HCEC 1CT (cell line): ENCODE results near the gene GRIK3.
"Not testable (repeated sequence)": the region's sequence is repeated elsewhere in the genome, so short reads cannot be mapped to it uniquely, and the experiment has no call there.

Experiments
- DNase-seq: peaks from one replicate; pipeline ENCODE4 v3.0.0-alpha.2; 2017

Gene GRIK3

DNA sequence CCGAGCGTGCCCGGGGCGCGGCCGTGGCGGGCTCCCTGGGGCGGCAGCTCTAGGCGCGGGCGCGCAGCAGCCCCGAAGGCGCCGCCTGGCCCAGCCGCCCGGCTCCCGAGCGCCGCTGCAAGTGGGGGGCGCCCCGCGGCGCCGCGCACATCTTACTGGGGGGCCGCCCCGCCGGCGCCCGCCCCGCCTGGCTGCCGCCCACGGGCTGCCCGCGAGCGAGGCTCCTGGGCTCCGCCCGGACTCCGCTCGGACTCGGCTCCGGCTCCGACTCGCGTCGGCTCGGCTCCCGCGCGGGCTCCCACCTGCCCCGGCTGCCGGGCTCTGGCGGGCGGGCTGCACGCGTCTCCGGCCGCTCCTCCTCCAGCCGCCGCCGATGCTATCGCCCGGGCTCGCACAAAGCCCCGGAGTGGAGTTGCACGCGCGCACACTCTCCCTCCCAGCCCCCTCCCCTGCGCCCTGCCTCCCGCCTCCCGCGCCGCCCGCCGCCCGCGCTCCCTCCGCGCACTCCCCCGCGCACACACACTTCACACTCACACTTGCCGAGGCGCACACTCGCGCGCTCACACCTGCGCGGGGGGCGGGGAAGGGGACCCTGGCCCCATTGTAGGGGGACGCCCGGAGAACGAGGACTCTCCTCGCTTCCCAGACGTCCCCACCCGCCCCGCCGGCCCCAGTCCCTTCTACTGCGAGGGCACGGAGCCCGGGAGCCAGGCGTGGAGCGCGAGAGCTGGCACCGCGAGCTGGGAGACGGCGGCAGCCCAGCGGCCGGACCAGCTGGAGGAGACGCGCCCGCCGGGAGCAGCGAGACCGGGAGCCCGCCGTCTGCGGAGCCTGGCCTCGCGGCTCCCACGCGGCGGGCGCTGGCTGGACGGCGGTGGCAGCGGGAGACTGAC lies at the start of gene GRIK3:
TSS of gene GRIK3 (minus strand) at position 395 of the 893 bp plus-strand sequence. CDS start 407 bp downstream, outside the sequence.
- DNase-seq: no peak

DNA sequence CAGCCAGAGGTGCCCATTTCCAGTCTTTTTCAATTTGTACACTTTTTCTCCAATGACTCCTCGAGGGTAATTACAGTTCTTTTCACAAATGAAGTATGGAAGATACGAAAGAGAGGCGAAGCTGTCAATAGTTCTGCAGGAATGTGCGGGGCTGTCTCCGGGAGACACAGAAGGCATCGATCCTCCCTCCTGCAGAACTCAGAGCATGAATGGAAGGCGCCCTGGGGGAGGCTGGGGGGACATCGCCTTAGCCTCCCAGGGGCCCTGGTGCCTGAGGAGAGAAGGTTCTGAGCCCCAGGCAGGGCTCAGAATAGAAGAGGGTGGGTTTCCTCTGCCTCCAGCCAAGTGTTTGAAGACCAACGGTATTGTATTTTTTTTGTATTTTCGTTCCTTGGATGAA lies 49.7 kb upstream of the GRIK3 start:
- no peak for DNase-seq

DNA sequence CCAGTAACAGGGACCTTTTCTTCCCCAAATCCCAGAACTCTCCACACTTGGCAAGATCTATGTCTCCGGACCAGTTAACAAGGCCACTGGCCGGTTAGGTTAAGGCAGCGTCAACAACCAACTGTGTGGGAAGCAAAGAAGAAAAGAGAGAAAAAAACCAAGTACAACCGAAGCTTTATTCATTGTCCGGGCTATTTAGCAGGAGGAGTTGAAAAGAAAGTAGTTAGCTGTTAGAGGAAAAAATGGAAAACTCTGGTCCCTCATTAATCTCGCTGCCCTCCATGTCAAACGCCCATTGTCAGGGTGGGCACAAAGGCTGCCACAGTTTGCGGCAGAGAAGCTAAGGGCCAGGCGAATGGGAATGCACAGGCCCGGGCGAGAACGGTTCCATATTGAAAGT lies 49.3 kb upstream of the GRIK3 start:
- DNase-seq: no peak

DNA sequence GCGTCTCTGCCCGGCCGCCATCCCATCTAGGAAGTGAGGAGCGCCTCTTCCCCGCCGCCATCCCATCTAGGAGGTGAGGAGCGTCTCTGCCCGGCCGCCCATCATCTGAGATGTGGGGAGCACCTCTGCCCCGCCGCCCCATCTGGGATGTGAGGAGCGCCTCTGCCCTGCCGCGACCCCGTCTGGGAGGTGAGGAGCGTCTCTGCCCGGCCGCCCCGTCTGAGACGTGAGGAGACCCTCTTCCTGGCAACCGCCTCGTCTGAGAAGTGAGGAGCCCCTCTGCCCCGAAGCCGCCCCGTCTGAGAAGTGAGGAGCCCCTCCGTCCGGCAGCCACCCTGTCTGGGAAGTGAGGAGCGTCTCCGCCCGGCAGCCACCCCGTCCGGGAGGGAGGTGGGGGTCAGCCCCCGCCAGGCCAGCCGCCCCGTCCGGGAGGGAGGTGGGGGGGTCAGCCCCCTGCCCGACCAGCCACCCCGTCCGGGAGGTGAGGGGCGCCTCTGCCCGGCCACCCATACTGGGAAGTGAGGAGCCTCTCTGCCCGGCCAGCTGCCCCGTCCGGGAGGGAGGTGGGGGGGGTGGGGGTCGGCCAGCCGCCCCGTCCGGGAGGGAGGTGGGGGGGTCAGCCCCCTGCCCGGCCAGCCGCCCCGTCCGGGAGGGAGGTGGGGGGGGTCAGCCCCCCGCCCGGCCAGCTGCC lies 46.1 kb upstream of the GRIK3 start:
- DNase-seq: not testable (repeated sequence)

DNA sequence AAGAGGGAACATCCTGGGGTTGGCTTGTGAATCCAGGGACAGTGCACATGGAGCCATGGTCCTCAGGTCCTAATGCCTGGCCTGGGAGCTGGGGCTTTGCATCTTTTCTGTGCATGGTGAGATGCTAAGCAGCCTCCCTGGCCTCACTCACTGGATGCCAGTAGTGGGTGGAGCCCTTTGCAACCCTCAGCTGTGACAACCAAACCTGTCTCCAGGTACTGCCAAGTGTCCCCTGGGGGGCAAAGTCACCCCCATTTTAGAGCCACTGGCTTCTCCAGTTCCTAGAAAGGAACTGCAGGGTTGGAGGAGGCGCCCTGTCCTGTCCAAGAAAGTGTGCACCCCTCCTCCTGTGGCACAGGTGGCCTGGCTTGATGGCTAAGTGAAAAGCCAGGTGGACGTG lies 44.6 kb upstream of the GRIK3 start:
- no peak for DNase-seq

DNA sequence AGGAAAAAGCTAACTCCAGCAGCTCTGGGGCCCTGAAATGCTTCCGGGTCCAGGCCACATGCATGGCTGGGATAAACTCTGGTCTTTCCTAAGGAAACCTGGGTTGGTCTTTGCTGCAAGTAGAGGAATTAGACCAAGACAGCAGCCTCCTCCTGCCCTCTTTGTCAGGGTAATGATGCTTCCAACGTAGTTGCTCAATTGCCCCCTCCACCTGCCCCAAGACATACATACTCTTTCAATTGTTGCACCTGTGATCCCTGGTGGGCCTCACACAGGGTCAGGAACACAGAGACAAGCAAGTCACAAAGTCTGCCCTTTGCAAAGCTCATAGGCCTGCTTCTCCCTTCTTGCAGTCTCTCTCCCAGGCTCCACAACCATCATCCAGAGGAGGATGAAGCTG lies 41.9 kb upstream of the GRIK3 start:
- no peak for DNase-seq

DNA sequence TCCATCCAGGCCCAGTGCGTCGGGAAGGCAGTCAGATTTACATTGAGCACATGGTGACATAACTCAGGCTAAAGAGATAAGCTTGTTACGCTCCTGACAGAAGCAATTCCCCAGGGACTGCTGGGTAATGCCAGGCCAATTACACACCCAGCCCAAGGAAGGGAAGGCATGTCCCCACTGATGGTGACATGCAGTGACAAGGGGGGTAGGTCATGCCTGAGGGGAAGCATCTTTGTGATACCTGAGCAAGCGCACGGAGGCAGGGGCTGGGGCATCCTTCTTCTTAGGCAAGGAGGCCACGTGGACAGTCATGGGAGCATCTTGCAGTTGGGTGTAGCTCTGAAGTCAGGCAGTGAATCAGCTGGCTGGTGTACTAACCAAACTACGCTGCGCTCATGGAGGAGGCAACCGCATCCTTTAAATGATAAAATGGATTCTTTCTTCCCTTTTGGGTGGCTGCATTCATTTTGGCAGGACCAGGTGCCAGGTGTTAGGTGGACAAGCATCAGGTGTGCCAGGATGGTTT lies 39.6 kb upstream of the GRIK3 start:
- no peak for DNase-seq

DNA sequence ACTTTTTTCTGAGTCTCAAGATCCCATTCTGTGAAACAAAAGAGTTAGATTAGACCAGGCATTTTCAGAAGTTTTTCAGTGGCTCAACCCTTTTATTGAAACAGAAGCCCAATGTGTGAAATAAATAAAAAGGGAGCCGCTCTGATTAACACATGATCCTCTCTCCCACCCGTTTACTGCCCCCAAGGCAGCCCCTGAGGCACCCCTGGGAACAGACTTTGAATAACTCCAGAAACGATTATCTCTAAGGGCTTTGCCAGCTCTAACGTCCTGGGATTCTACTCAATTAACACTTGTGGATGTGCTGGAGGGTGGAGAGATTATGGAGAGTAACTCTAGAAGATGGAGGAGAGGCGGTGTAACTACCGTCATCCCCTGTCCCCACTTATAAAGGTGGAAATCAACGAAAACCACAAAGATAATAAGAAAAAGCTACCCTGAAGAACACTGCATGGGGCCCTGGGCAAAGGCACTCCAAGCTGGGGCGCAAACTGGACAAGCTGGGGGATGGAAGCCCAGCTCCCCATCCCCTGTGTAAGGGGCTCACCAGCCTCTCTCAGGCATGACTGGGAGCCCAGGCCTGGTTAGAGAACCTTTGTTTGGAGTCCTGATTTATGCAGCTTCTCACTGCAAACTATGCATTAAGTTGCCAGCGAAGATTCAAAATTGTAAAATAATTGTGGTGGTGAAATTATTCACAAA lies 39.0 kb upstream of the GRIK3 start:
- DNase-seq: no peak

DNA sequence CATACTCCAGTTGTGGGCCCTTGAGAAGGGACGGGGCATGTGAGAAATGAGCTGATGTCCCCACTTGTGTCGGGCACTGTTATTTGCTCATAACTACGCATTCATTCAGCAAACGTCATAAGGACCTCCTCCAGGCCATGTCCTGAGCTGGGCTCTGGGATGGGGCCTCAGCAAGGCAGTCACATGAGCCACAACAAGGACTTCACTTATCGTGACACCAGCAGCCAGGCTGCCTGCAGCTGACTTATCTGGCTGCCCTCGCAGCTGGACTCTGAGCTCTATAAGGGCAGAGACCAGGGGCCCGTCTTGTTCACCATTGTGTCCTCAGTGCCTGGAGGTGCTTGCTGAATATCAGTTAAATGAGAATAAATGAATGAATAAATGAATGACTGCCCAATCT lies 37.5 kb upstream of the GRIK3 start:
- no peak for DNase-seq

DNA sequence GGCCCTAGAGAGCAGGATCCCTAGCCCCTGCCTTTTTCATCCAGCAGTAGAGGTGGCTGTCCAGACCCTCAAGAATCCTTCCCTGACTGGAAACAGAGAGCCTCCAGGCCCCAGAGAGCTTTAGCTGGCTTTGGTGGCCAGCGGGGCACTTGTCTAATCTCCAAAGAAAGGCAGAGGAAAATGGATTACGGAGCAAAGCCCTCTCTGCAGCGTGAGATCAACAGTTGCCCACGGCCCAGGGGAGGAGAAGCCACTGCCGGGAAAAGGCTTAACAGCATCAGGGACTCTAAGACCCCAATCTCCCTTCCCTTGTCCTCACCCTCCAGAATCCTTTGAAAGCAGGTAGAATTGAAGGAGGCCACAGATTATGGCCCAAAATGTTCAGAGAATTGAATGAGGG lies 35.8 kb upstream of the GRIK3 start:
- no peak for DNase-seq

DNA sequence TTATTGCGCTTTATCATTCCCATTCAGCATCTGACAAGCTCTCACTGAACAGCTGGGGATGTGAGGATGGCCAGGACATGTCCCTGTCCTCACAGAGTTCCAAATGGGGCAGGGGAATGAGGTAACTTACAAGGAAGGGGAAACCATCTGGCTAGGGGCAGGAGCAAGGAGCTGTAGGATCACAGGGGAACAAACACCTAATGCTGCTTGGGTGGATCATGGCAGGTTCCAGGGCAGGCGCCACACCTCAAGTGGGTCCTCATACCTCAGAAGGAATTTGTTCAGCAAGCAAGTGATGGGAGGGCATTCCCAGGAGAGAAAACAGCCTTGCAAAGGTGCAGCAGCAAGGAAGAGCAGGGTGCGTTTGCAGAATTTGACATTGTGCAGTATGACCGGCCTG lies 35.1 kb upstream of the GRIK3 start:
- DNase-seq: no peak

DNA sequence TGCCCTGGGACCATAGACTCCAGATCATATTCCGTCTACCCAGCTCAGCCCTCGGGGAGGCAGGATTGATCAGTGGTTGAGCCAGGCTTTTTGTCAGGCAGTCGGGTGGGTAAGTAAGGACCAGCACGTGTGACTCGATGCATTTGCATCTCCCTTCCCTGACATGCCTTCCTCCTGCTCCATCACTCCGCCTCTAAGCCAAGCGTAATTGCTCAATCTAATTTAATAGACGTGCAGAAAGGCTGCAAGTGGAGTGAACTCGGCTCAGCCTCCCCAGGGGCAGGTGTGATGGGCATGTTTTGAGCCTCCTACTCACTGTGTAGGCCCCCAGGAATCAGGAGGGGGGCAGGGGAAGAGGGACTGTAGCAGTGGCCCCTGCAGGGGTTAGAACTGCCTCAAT lies 34.6 kb upstream of the GRIK3 start:
- DNase-seq: no peak

DNA sequence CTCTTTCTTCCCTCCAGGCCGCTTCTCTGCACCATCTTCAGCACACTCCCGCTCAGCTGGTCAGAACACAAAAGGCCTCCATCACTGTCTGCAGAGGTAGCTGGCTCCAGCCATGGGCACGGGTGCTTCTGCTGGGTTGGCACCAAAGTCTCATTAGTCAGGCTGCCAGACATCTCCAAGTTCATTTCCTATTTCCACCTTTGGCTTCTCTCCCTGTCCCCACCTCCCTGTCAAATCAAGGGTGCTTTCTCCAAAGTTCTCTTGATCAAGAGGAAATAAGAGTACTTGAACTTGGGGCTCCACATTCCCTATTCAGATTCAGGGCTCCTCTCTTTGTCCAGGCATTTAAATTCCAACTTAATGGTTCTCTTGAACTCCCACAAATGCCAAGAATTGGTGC lies 33.9 kb upstream of the GRIK3 start:
- DNase-seq: no peak

DNA sequence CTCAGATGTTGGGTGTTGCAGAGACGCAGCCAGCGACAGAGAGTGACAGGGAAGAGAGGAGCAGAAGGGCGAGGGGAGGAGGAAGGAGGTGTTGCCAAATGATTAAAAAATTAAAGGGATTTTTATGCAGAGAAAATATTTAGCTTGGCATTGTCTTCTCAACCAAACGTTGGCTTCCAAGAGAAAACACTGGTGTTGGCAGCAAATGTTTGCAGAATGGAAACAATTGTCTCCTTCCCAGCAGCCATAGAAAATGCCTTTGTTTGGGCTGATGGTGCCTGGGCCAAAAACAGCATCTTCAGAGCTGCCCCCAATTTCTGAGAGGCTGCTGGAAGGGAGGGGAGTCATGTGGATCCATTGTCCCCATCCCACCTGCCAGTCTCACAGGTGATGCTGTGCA lies 29.7 kb upstream of the GRIK3 start:
- DNase-seq: no peak

DNA sequence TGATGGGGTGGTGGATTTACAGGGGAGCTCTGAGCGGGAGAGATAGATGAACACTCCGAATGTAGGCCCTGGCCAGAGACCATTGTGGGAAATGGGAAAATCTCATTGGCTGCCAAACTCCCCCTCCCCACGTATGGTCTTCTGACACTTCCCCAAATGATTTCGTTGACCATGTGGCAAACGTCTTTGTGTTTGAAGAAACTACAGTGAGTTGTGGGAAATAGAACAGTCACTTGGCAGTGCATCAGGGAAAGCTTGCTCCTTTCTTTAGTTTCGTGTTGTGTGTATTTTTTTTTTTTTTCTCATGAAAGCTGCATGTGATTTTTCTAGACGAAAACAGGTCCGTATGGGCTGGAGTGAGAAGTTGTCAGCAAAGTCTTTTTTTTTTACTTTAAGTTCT lies 25.0 kb upstream of the GRIK3 start:
- DNase-seq: no peak

DNA sequence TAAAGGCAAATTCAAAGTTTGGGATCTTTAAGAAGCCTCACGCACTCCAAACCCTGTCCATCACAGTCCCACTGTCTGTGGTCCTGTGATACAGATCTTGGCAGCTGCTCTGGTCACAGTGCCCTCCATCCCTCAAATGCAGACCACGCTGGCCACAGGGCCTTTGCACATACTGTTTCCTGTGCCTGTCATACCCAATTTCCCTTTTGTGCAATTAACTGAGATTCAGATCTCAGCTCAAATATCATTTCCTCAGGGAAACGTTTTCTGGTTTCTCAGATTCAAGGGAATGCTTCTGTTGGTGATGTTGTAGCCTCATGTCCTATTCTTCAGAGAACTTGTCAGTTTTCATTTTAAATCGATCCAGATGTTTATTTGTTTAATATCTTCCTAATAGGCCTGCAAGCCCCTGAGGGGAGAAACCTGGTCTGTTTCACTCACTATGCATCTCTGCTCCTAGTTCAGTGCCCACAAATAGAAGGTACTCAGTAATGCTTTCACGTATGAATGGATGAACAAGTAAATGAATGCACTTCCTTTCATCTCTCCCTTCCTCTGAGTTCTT lies 24.2 kb upstream of the GRIK3 start:
- DNase-seq: no peak

DNA sequence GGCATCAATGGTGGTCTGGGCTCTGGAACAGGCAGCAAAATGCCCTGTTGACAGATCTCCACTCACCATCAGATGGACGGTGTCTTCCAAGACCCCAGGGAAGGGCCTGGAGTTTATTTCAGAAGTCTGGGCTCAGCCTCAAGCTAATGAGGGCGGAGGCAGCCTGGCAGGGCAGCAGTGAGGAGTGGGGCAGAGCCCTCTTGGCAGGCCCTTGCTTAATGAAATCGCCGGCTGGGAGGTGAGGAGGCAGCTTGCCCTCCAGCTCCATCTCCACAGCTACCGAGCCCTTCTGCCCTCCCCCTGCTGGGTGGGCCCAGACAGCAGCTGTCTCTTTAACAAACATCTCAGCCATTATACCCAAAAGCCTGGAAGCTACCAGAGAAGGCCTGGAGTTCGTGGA lies 22.0 kb upstream of the GRIK3 start:
- DNase-seq: no peak

DNA sequence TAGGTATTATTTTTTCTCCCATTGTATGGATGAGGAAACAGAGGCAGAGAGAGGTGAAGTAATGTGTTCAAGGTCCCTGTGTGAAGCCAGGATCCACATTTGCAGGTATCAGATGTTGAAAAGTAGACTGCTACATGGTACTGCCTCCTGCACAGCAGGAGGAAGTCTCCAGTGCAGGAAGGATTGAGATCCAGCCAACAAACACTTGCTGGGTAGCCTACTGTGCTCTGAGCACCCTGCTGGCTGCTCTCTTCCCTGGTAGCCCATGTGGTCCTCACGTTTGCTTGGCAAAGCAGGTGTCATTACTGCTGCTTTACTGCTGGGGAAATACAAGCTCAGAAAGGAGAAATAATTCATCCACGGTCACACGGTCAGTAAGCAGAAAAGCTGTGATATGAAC lies 21.3 kb upstream of the GRIK3 start:
- DNase-seq: no peak

DNA sequence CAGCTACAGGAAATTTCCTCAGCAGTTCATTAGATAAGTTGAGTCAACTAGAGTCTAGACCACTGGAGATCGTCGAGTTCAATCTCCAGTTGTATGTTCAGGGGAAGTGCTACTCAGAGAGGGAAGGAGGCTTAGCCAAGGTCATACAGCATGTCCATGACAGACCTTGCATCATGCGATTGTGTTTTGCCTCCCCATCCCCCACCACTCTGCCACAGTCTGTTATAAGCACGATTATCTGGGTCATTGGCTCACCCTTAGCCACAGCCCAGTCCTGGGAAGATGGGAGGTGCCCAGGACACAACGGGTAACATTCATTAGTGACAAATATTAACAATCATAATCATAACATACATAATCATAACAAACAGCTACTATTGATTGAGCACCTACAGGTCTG lies 18.9 kb upstream of the GRIK3 start:
- DNase-seq: no peak

DNA sequence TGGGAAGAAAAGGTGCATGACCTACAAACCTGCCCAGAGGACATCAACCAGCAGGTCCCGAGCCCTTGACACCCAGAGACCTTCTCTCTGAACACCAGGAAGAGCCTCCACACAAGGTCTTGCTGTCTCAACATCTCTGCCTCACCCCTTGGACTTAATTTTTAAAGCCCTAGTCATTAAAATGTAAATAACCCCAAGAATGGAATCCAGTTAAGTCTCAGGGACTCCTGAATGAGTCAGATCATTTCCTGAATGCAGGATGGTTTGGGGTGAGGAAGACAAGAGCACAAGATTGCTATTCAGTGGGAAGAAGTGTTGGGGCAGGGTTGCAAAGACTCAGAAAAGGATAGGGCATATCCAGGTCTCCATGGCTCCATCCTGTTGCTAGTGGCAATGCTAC lies 17.8 kb upstream of the GRIK3 start:
- DNase-seq: no peak

DNA sequence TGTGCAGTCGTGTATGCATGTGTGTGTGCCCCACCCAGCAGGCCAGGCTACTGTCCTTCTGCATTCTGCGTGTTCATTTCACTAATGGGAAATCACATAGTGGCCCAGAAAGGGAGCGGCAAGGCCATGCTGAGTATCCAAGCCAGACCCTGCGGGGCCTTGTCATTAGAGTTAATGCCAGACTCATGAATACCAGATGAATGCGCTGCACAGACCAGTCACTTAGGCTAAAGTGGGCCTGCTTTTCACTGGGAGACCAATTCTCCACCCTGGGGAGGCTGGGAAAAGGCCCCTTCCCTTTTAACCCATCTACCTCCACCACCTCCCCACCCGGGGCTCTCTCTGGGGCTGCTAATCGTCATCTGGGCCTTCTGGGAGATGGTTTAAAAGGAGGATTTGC lies 17.0 kb upstream of the GRIK3 start:
- no peak for DNase-seq

DNA sequence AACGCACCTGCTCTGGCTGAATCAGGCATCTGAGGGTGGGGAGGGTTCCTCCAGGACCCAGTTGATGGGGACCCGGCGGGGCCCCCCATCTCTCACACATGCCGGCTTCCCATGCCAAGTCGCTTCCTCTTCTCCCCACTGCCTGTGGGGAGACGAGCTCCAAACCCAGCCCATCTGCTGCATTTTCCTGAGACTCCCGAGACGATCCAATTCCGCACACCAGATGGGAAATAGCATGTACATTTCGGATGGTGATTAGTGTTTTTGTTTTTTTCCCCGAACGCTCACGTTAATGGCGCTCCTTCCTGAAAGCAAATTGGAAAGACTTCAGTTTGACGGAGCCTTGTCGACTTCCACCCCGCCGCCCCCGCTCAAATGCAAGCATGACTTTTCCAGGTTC lies 13.2 kb upstream of the GRIK3 start:
- DNase-seq: no peak

DNA sequence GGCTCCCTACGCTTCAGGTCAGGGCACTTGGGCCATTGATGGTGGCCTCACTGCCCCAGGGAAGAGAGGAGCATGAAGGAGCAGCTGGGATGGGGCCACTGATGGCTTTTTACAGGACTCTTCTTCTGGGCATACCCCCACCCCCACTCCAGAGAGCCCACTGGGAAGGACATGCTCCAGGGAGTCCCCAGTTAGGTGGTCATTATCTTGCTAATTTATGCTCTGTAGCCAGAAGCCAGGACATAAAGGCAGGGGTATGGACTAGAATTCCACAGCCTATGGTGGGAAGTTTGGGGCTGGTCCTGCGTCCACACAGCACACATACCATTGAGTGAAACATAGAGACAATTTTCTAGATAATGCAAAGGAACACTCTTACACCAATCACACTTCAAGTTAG lies 8.8 kb upstream of the GRIK3 start:
- no peak for DNase-seq
